ENCODE results near the gene TRNAU1AP. TPM values are rescaled to one million over a fixed set of nuclear protein-coding genes. Genes with fewer than 3 reads are reported as not detected.

The TRNAU1AP gene
- total and polyA plus RNA-seq, 2 of the 13 experiments (the other 11 are each of a cell fraction or from before 2014, with no cell fraction given), result 29.0 to 42.9 TPM

- TF ChIP-seq NR0B2 (CRISPR knock-in tag; IDR thresholded peaks at IDR 0.05), result no peak
- TF ChIP-seq HNRNPK (IDR thresholded peaks at IDR 0.05; ENCODE audit: low read depth, low read length, poor library complexity, severe bottlenecking), result peak; percentile 9
- no peak; the same call in 1 of the 2 replicates for TF ChIP-seq YEATS4 (CRISPR knock-in tag; IDR thresholded peaks at IDR 0.05; ENCODE audit: borderline replicate concordance)
- TF ChIP-seq TRIM22 (IDR thresholded peaks at IDR 0.05), result no peak
- TF ChIP-seq ZNF431 (CRISPR knock-in tag; IDR thresholded peaks at IDR 0.05; ENCODE audit: borderline replicate concordance, low read depth), result 0 out of 2 replicates have a peak, but pooled peaks have one; percentile 76
- TF ChIP-seq ZNF260 (CRISPR knock-in tag; IDR thresholded peaks at IDR 0.05; ENCODE audit: borderline replicate concordance, low read depth), result no peak
- no peak for TF ChIP-seq U2AF2 (IDR thresholded peaks at IDR 0.05; ENCODE audit: low read depth, low read length)
- no peak for TF ChIP-seq ZNF737 (CRISPR knock-in tag; IDR thresholded peaks at IDR 0.05; ENCODE audit: borderline replicate concordance)
- TF ChIP-seq CHCHD3 (CRISPR knock-in tag; IDR thresholded peaks at IDR 0.05), result peak; percentile 25; the same call in 1 of the 2 replicates
- no peak for TF ChIP-seq ZBTB8A (CRISPR knock-in tag; IDR thresholded peaks at IDR 0.05; ENCODE audit: borderline replicate concordance, low read depth)
- TF ChIP-seq SOX13 (IDR thresholded peaks at IDR 0.05), result 0 out of 2 replicates have a peak, but pooled peaks have one; percentile 6
- TF ChIP-seq SOX13 (CRISPR knock-in tag; conservative IDR thresholded peaks at IDR 0.05 in 1 of 2, IDR thresholded peaks at IDR 0.05 in 1 of 2), result no peak; a peak in 1 of 4 replicates
- 0 out of 2 replicates have a peak, but pooled peaks have one; percentile 21 for TF ChIP-seq ZNF614 (CRISPR knock-in tag; IDR thresholded peaks at IDR 0.05; ENCODE audit: borderline replicate concordance)
- no peak for TF ChIP-seq DPF2 (CRISPR knock-in tag; IDR thresholded peaks at IDR 0.05; ENCODE audit: borderline replicate concordance, low read depth)
- TF ChIP-seq ZNF724P (CRISPR knock-in tag; IDR thresholded peaks at IDR 0.05; ENCODE audit: borderline replicate concordance), result no peak
- TF ChIP-seq TAF1 (CRISPR knock-in tag; IDR thresholded peaks at IDR 0.05), result peak; percentile 28; the same call in 1 of the 2 replicates
- no peak for TF ChIP-seq ZNF362 (CRISPR knock-in tag; IDR thresholded peaks at IDR 0.05; ENCODE audit: borderline replicate concordance)
- TF ChIP-seq BCL3 (CRISPR knock-in tag; IDR thresholded peaks at IDR 0.05), result 0 out of 2 replicates have a peak, but pooled peaks have one; percentile 55
- no peak for TF ChIP-seq CENPX (CRISPR knock-in tag; IDR thresholded peaks at IDR 0.05)
- no peak for TF ChIP-seq FOXC1 (CRISPR knock-in tag; IDR thresholded peaks at IDR 0.05; ENCODE audit: borderline replicate concordance)
- peak; percentile 98 for TF ChIP-seq AGO2 (optimal IDR thresholded peaks at IDR 0.05; ENCODE audit: low read depth, low read length)
- peak; percentile 98 for TF ChIP-seq SRSF4 (IDR thresholded peaks at IDR 0.05; ENCODE audit: low read depth, low read length, poor library complexity, severe bottlenecking)
Measured at GRCh38 chr1:28510273-28510969, 42.5 kb upstream of the TRNAU1AP start (continued).
